AG09309 (cell line): Measurements from ENCODE around the gene THEM4.
A peak's percentile ranks its signal among the peaks of the same experiment; 100 is the strongest.

Experiments used
- DNase-seq: peaks from one replicate; pipeline ENCODE4 v3.0.0-alpha.2; 2010; ENCODE audit warnings: low read depth
- H3K4me3 ChIP-seq: 2 replicates; pipeline ENCODE4 v1.5.1; 2011; ENCODE audit warnings: mild to moderate bottlenecking, low read depth, low read length, moderate library complexity; ENCODE audit not compliant: control insufficient read depth
- TF ChIP-seq, protein P1 (sequence below): IDR thresholded peaks from 2 replicates; pipeline ENCODE4 v1.5.1; 2011; ENCODE audit warnings: mild to moderate bottlenecking, low read depth, low read length, inconsistent platforms; ENCODE audit not compliant: insufficient read depth, control insufficient read depth; ENCODE audit errors: missing control alignments

Gene THEM4

DNA sequence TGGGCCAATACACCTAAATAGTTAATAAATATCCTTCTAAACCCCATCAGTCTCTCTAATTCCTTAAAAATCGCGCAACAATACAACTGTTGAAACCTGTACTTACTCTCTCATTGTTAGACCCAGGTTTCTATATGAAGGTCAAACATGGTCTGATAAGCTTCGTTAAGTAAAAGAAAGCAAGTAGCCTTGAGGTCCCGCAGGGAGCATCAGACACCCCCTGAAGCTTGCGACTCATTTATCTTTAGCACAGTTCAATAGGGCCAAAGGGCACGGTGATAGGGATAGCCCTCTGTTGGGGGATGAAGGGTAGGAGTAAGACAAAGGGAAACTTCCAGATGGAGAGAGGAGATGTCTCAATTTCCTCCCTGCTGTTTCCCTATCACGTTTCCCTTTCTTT, 27.3 kb upstream of the THEM4 start:
- no peak overlapping the region for H3K4me3 ChIP-seq
- no peak for DNase-seq
- TF ChIP-seq, protein P1, sequence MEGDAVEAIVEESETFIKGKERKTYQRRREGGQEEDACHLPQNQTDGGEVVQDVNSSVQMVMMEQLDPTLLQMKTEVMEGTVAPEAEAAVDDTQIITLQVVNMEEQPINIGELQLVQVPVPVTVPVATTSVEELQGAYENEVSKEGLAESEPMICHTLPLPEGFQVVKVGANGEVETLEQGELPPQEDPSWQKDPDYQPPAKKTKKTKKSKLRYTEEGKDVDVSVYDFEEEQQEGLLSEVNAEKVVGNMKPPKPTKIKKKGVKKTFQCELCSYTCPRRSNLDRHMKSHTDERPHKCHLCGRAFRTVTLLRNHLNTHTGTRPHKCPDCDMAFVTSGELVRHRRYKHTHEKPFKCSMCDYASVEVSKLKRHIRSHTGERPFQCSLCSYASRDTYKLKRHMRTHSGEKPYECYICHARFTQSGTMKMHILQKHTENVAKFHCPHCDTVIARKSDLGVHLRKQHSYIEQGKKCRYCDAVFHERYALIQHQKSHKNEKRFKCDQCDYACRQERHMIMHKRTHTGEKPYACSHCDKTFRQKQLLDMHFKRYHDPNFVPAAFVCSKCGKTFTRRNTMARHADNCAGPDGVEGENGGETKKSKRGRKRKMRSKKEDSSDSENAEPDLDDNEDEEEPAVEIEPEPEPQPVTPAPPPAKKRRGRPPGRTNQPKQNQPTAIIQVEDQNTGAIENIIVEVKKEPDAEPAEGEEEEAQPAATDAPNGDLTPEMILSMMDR = no peak

DNA sequence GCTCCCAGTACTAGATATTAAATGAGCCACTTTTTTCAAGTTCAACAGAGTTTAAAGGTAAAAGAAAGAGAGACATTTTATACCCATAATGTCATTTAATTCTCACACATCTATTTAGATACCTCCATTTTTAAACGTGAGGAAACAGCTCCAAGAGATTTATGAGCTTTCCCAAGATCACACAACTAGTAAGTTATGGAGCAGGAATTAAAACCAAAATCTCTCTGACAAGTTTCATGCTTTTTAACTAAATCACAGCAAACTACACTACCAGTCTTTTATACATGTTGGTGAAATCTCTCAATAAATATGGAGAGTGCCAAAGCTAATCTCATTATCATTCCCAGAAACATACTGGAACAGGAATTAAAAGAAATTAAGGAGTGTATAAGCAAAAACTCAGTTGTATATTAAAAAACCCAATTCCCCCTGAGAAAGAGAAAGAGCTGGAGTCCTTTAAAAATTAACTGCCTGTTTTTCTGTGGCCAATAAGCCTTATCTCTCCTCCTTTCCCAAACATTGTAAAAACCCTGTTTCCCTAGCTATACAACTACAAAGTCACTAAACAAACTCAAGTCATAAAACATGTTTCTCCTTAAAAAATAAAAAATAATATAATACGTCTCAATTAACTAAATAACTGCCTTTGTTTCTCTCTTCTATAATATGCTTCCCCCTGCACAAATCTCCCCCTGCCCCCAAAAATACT, 26.7 kb upstream of the THEM4 start:
- TF ChIP-seq, protein P1 = no peak
- no peak overlapping the region for H3K4me3 ChIP-seq
- DNase-seq = no peak

DNA sequence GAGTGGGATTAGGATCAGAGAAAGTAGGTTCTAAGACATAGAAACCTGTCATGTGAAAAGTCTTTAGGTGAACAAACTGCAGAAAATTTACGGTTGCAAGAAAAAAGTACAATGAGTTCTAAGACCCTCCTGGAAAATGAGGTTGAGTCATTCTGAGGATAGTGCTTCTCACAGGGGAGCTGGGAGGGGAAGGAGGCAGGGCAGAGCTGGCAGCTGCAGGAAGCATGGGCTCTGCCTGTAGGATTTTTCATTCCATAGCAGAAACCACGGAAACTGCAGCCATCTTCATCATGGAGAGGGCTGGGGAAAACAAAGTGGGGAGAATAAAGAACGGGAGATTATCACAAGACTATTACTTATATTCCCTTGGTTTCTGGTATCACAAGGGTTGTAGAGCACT, 25.8 kb upstream of the THEM4 start:
- no peak for DNase-seq
- H3K4me3 ChIP-seq = no peak overlapping the region
- TF ChIP-seq, protein P1 = no peak

DNA sequence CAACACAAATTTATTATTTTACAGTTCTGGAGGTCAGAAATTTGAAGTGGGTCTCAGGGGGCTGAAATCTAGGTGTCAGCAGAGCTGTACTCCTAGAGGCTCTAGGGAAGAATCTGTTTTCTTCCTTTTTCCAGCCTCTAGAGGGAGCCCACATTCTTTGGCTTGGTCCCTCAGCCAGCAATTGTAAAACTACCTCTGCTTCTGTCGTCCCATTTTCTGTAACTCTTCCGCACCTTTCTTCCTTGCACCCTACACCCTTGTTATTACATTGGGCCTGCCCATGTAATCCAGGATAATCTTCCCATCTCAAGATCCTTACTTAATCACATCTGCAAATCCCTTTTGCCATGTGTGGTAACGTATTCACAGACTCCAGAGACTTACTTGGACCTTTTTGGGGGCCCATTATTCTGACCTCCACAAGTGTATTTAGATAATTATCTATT, 24.8 kb upstream of the THEM4 start:
- no peak for DNase-seq
- no peak overlapping the region for H3K4me3 ChIP-seq
- TF ChIP-seq, protein P1 = peak; percentile 90

DNA sequence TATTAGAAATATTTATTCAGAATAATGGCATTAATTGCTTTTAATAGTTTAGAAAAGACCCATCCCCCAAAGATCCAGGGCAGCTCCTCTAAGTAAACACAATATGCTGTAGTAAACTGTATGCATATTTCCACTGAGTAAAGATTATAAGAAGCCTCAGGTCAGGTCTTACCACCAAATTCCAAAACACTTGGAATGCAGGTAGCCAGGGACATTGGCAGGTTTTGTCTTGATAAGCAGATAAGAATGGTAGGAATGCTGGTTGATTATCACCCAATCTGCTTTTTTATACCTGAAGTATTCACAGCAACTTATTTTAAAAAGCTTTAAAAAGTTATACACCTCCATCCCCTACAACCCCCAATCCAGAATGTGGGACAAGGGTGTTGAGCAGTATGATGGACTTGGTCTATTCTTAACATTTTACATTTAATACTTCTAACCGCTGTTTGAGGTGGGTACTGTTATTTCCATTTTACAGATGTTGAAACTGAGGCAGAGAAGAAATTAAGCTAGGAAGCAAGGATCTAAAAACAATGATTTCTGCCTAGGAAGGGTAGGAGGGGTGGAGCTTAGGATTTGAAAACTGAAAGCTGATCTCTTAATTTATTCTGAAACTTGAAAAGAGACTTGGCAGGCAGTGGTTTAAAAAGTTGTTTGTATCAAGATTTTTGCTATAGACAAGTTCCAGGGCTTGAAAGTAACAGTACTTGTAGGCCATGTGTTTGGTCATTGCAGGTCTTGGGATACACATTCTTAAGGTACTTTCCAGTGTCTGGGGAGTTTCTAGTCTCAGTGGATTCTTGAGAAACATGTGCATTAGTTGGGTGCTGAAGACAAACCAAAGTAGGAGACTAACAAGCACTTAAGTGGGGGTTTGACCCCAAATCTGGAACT, 15.6 kb upstream of the THEM4 start:
- TF ChIP-seq, protein P1 = no peak

DNA sequence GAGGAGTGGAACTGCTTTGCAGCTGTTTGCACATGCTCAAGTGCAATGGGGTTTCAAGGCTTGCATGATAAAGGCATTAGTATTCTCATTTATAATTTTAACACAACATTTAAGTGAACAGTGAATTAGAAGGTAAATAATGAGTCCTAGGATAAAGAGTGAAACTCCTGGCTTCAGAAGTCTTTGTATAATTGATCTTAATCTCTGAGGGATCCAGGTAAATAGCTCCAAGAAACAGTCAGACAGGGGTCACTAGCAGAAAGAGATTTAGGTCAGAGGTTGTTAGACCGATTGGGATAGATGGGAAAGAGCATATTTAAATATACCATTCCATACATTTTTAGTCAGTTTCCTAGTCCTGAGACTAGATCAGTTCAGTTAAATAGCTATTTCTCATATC, 14.1 kb upstream of the THEM4 start:
- no peak for DNase-seq

More for the DNA sequence above, 15.6 kb upstream of the THEM4 start:
- DNase-seq = no peak
- no peak overlapping the region for H3K4me3 ChIP-seq

More for the DNA sequence above, 14.1 kb upstream of the THEM4 start:
- TF ChIP-seq, protein P1 = no peak
- no peak overlapping the region for H3K4me3 ChIP-seq
